Smooth muscle cell (in vitro differentiated cells): Measurements from ENCODE around the gene EPS15. TPM values are rescaled to one million over a fixed set of nuclear protein-coding genes. Genes with fewer than 3 reads are reported as not detected.
A peak's percentile ranks its signal among the peaks of the same experiment; 100 is the strongest.

Experiments
- DNase-seq: peaks from one replicate; lab custom pipeline; 2025; ENCODE audit not compliant: unreplicated experiment; lab: John Stamatoyannopoulos, UW
- H2AFZ ChIP-seq: fragments of 200-600 bp; sonication (generic); 2 replicates; pipeline ENCODE4 v1.6.0; 2016; ENCODE audit warnings: antibody characterized with exemption, low read depth, mild to moderate bottlenecking
- H3F3A ChIP-seq: fragments of 200-600 bp; sonication (generic); 2 replicates; pipeline ENCODE4 v1.6.0; 2017; ENCODE audit warnings: antibody characterized with exemption, low read depth
- H3K27ac ChIP-seq: fragments of 200-600 bp; sonication (generic); 2 replicates; pipeline ENCODE4 v1.5.1; 2016; ENCODE audit warnings: low read depth, mild to moderate bottlenecking
- H3K27me3 ChIP-seq: fragments of 200-600 bp; sonication (generic); 2 replicates; pipeline ENCODE4 v1.6.1; 2016; ENCODE audit warnings: low read depth, mild to moderate bottlenecking
- H3K36me3 ChIP-seq: fragments of 200-600 bp; sonication (generic); 2 replicates; pipeline ENCODE4 v1.5.1; 2016; ENCODE audit warnings: low read depth
- H3K4me1 ChIP-seq: fragments of 200-600 bp; sonication (generic); 2 replicates; pipeline ENCODE4 v1.5.1; 2016; ENCODE audit warnings: low read depth
- H3K4me2 ChIP-seq: fragments of 200-600 bp; sonication (generic); 2 replicates; pipeline ENCODE4 v1.6.0; 2016; ENCODE audit warnings: mild to moderate bottlenecking
- H3K4me3 ChIP-seq: fragments of 200-600 bp; sonication (generic); 2 replicates; pipeline ENCODE4 v1.5.1; 2016; ENCODE audit warnings: mild to moderate bottlenecking
- H3K79me2 ChIP-seq: fragments of 200-600 bp; sonication (generic); 2 replicates; pipeline ENCODE4 v1.6.0; 2016; ENCODE audit warnings: low read depth, mild to moderate bottlenecking
- H3K9ac ChIP-seq: fragments of 200-600 bp; sonication (generic); 2 replicates; pipeline ENCODE4 v1.6.0; 2016; ENCODE audit warnings: low read depth
- H3K9me3 ChIP-seq: fragments of 200-600 bp; sonication (generic); replicated peaks from 2 replicates; pipeline ENCODE4 v1.5.1; 2016; ENCODE audit warnings: low read depth
- H4K20me1 ChIP-seq: fragments of 200-600 bp; sonication (generic); 2 replicates; pipeline ENCODE4 v1.6.0; 2016; ENCODE audit warnings: low read depth
- WGBS: methylation state at CpG from one replicate; pipeline ENCODE4 v1.1.7; 2016; ENCODE audit warnings: low lambda C conversion rate; 5-methylcytosine and 5-hydroxymethylcytosine counted together
- polyA plus RNA-seq: library from polyadenylated mRNA; unstranded; fragments of >200 nt; fragmentation: Nextera tagmentation; extraction: Ambion mirVana; gene quantifications from 2 replicates; pipeline ENCODE4 v1.2.1, GENCODE V29; 2016
- total RNA-seq: library from RNA; depleted of rRNA; stranded (reverse); fragments of >200 nt; gene quantifications from 2 replicates; pipeline ENCODE4 v1.2.3, GENCODE V29; 2014
- TF ChIP-seq, protein P1 (sequence below): fragments of 200-600 bp; sonication (generic); IDR thresholded peaks from 2 replicates; pipeline ENCODE4 v1.5.1; 2017; ENCODE audit warnings: borderline replicate concordance, mild to moderate bottlenecking, antibody characterized with exemption; ENCODE audit not compliant: insufficient read depth, poor library complexity, severe bottlenecking

The EPS15 gene
- total and polyA plus RNA-seq, 2 experiments from 2014 or later = 9.0 to 54.3 TPM

DNA sequence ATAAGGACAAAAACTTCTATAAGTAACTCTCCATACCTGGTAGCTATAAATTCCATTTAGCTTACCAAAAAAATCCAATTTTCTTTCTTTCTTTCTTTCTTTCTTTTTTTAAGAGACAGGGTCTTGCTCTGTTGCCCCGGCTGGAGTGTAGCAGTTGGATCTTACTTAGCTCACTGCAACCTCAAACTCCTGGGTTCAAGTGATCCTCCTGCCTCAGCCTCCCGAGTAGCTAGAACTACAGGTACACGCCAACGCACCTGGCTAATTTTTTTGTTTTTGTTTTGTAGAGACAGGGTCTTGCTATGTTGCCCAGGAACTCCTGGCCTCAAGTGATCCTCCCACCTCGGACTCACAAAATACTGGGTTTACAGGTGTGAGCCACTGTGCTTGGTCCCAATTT is 75.5 kb downstream of the EPS15 start:
- Histone ChIP-seq H3K27ac (no peak overlapping the region), H3K4me3 (no peak overlapping the region), H3K36me3 (peaks cover 8% of the 10 kb centered on the region), H2AFZ (no peak overlapping the region), H3K9ac (no peak overlapping the region), H3K9me3 (no peaks in the 10 kb centered on the region), H3K4me1 (no peaks in the 10 kb centered on the region), H3F3A (peaks cover 5% of the 10 kb centered on the region), H3K27me3 (no peaks in the 10 kb centered on the region), H3K79me2 (no peaks in the 10 kb centered on the region), H3K4me2 (no peak overlapping the region), H4K20me1 (no peaks in the 10 kb centered on the region)
- DNase-seq = no peak
- 93% methylated on average over 5 of the region's 5 CpGs for WGBS
- TF ChIP-seq, protein P1, sequence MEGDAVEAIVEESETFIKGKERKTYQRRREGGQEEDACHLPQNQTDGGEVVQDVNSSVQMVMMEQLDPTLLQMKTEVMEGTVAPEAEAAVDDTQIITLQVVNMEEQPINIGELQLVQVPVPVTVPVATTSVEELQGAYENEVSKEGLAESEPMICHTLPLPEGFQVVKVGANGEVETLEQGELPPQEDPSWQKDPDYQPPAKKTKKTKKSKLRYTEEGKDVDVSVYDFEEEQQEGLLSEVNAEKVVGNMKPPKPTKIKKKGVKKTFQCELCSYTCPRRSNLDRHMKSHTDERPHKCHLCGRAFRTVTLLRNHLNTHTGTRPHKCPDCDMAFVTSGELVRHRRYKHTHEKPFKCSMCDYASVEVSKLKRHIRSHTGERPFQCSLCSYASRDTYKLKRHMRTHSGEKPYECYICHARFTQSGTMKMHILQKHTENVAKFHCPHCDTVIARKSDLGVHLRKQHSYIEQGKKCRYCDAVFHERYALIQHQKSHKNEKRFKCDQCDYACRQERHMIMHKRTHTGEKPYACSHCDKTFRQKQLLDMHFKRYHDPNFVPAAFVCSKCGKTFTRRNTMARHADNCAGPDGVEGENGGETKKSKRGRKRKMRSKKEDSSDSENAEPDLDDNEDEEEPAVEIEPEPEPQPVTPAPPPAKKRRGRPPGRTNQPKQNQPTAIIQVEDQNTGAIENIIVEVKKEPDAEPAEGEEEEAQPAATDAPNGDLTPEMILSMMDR = no peak

DNA sequence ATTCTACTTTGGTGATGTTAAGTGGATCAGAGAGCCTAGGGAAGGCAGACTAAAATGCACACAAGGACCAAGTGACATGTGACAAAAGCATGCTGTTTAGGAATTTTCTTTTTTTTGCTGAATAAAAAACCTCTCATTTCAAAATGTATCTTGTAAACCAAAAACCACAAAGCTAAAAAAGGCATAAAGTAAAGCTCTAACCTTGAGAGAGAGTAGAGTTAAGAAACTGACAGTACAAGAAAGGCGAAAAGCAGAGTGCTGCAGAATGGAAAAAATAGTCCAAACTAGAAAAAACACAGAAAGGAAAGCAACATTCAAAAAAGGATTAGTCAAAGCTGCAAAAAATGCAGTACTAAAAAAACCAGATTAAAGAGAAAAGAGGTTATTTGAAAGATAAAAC is 76.5 kb downstream of the EPS15 start:
- WGBS = 24% methylated on average over 1 of the region's 1 CpG
- Histone ChIP-seq H3K4me3 (no peak overlapping the region), H3K27me3 (no peaks in the 10 kb centered on the region), H4K20me1 (no peaks in the 10 kb centered on the region), H3K9ac (no peak overlapping the region), H2AFZ (no peak overlapping the region), H3K27ac (no peak overlapping the region), H3K9me3 (no peaks in the 10 kb centered on the region), H3K36me3 (peaks cover 8% of the 10 kb centered on the region), H3F3A (peaks cover 5% of the 10 kb centered on the region), H3K4me1 (no peaks in the 10 kb centered on the region), H3K79me2 (no peaks in the 10 kb centered on the region), H3K4me2 (peak overlapping the region; percentile 17)
- no peak for DNase-seq
- TF ChIP-seq, protein P1 = no peak

DNA sequence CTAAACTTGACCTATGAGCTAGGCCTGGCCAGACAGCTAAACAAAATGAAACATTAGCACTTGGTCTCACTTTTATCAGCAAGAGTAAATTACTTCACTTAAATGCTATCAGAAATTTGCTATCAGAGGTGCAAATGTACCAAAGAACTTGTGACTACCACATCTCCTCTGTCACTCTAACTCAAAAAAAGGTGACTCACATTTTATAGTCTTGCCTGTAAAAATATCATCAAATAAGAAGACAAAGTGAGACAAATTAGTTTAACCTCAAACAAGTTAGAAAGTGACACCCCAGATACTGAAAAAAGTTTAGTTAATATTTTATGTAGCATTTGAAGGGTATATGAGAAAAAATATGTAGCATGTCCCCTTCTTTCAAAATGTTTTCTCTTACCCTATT is 76.9 kb downstream of the EPS15 start:
- H3K4me1 ChIP-seq = no peaks in the 10 kb centered on the region
- no peaks in the 10 kb centered on the region for H3K79me2 ChIP-seq
- no peak overlapping the region for H3K4me2 ChIP-seq
- peaks cover 8% of the 10 kb centered on the region for H3K36me3 ChIP-seq
- H3K9me3 ChIP-seq = no peaks in the 10 kb centered on the region
- no peak overlapping the region for H3K9ac ChIP-seq
- no peaks in the 10 kb centered on the region for H3K27me3 ChIP-seq
- H3F3A ChIP-seq = peaks cover 5% of the 10 kb centered on the region
- no peaks in the 10 kb centered on the region for H4K20me1 ChIP-seq
- no peak for DNase-seq
- no peak overlapping the region for H2AFZ ChIP-seq
- H3K27ac ChIP-seq = no peak overlapping the region
- no peak overlapping the region for H3K4me3 ChIP-seq
- TF ChIP-seq, protein P1 = no peak

DNA sequence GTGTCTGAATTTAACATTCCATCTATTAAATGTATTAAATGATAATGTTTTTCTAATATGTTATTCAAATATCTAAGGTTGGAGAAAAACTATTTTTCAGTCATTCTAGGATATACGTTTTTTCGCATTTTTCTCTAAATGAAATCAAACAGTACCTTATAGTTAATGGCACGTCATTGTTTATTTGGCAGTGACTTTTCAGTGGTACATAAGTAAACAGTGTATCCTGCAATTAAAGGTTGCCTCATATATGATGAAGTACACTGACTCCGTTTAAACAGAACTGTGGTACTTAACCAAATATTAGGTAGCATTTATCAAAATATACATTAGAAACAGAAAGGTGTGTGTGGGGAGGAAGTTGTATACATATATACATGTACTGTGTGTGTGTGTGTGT is 79.2 kb downstream of the EPS15 start:
- H3K79me2 ChIP-seq = no peaks in the 10 kb centered on the region
- TF ChIP-seq, protein P1 = no peak
- peaks cover 8% of the 10 kb centered on the region for H3K36me3 ChIP-seq
- H3K27ac ChIP-seq = no peak overlapping the region
- H3K4me1 ChIP-seq = no peaks in the 10 kb centered on the region
- WGBS = 95% methylated on average over 4 of the region's 4 CpGs
- no peaks in the 10 kb centered on the region for H3K27me3 ChIP-seq
- H3K9ac ChIP-seq = no peak overlapping the region
- H3K9me3 ChIP-seq = no peaks in the 10 kb centered on the region
- H3F3A ChIP-seq = no peaks in the 10 kb centered on the region
- no peak overlapping the region for H3K4me3 ChIP-seq
- no peak overlapping the region for H3K4me2 ChIP-seq
- no peak for DNase-seq
- no peak overlapping the region for H2AFZ ChIP-seq
- no peaks in the 10 kb centered on the region for H4K20me1 ChIP-seq
